ENCODE measurements around the gene ZNF771. TPM values are rescaled to one million over a fixed set of nuclear protein-coding genes. Genes with fewer than 3 reads are reported as not detected.
"Not testable (repeated sequence)": the region's sequence is repeated elsewhere in the genome, so short reads cannot be mapped to it uniquely, and the experiment has no call there.

ZNF771 gene
- total RNA-seq, 1 experiment from 2014 or later, result 14.0 TPM

DNA sequence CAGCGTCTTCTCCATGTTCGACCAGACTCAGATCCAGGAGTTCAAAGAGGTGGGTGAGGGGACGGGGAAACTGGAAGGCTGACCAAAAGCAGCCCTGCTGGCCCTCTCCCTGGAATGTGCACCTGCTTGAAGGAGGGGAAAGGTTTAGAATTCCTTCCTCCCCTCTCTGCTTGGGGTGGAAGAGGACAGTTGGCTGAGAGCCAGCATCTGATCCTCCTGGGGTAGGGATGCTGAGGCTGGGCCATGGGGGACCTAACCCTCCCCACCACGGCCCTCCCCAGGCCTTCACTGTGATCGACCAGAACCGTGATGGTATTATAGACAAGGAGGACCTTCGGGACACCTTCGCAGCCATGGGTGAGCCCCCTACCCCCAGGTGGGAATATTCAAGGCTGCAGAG is 31.5 kb upstream of the ZNF771 start:
- DNase-seq (ENCODE audit: low read depth), result no peak

DNA sequence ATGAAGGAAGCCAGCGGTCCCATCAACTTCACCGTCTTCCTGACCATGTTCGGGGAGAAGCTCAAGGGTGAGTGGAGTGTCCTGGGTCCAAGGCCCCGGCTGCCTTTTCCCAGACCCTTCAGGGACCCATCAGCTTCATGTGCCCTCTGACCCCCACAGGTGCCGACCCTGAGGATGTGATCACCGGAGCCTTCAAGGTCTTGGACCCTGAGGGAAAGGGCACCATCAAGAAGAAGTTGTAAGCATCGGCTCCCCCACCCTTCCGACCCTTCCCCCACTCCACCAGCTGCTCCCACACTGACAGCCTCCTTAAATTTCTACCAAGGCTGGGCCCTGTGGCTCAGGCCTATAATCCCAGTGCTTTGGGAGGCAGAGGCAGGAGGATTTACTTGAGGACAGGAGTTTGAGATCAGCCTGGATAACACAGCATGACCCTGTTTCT is 30.9 kb upstream of the ZNF771 start:
- no peak for DNase-seq (ENCODE audit: low read depth)

DNA sequence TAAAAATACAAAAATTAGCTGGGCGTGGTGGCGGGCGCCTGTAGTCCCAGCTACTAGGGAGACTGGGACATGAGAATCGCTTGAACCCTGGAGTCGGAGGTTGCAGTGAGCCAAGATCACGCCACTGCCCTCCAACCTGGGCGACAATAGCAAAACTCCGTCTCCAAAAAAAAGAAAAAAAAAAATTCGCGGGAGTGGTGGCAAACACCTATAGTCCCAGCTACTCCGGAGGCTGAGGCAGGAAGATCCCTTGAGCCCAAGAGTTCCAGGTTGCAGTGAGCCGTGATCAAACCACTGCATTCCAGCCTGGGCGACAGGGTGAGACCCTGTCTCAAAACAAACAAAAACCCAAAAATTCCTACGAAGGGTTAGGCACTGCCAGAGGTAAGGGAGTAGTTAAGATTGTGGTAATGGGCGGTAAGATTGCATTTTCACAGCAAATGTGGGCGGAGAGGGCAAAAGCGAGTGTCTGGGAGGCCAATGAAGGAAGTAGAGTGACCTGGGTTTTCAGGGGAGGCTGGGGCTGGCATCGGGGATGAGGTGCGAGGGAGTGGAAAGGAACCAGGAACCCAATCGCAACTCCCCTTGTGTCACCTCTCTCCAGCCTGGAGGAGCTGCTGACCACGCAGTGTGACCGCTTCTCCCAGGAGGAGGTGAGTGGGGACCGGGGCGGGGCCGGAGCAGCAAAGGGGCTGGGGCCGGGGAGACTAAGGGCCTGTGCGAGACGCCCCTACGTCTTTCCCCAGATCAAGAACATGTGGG is 30.2 kb upstream of the ZNF771 start:
- no peak for DNase-seq (ENCODE audit: low read depth)

DNA sequence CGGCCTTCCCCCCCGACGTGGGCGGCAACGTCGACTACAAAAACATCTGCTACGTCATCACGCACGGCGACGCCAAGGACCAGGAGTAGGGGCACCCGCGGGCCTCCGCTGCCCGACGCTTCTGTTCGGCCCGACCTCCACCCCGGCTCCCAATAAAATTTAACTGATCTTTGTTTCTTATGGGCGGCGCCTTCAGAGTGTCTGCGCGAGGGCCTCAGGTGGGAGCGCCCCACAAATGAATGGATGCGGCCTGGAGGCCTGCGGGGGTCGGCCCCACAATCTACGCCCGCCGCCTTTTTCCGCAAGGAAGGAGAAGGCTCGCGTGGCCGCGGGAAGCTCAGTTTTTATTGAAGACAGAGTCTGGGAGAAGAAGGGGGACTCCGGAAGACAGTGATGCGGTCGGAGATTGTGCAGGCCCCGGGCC is 29.6 kb upstream of the ZNF771 start:
- DNase-seq (ENCODE audit: low read depth), result peak; percentile 83

DNA sequence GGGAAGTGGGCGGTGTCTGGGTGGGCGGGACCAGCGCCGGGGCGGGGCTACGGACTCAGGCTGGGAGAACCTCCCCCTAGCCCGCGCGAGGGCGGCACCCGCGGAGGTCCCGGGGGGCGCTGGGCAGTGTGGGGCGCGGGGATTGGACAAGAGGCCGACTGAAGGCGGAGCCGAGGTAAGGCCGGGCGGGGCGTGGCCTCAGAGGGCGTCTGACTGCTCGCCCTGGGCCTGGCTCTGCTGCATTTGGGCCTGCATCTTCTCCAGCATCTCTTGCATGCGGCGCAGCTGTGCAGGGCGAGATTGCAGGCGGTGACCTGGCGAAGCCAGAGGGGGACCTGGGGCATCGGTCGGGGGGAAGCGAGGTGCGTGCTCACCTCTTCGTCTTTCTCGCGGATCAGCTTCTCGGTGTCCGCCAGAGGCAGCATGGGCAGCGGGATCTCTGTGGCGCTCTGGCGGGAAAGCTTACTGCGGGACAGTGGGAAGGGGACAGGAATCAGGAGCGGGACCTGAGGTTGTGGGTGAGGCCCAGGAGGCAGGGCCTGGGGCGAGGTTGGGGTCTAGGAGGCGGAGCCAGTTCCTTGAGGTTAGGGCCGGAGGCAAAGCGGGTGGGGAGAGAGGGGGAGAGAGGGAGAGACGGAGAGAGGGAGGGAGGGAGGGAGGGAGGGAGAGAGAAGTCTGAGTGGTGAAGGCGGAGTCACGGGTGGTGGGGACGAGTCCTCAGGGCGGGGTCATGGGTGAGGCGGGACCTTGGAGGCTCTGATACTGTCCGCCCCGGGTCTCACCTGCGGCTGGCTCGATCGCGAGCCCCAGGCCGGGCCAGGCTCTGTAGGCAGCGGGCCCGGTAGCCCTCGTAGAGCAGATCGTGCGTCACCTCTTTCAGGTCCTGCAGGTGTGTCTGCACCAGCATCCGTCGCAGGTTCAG is 28.9 kb upstream of the ZNF771 start:
- peak; percentile 95 for DNase-seq (ENCODE audit: low read depth)

DNA sequence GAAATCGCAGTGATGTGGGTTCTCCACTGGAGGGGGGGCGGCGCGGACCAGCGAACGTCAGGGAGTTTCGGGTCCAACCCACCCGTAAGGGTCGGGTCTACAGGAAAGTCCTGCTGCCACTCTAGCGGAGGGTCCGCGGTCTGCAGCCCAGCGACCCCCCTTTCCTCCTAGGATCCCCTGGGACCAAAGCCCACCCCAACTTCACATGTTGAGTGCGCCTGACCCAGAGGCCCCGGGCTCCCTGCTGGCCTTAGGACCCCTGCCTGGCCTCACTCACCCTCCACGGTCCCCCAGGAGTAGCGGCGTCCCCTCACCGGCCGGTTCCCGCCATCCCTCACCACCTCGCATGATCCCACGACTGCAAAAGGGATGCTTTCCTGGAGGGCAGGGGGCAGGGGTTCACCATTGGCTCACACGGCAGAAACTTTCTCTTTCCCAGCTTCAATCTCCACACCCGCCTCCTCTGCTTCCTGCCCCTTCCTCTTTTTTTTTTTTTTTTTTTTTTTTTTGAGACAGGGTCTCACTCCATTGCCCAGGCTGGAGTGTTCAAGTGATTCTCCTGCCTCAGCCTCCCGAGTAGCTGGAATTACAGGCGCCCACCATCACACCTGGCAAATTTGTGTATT is 28.1 kb upstream of the ZNF771 start:
- DNase-seq (ENCODE audit: low read depth), result no peak

DNA sequence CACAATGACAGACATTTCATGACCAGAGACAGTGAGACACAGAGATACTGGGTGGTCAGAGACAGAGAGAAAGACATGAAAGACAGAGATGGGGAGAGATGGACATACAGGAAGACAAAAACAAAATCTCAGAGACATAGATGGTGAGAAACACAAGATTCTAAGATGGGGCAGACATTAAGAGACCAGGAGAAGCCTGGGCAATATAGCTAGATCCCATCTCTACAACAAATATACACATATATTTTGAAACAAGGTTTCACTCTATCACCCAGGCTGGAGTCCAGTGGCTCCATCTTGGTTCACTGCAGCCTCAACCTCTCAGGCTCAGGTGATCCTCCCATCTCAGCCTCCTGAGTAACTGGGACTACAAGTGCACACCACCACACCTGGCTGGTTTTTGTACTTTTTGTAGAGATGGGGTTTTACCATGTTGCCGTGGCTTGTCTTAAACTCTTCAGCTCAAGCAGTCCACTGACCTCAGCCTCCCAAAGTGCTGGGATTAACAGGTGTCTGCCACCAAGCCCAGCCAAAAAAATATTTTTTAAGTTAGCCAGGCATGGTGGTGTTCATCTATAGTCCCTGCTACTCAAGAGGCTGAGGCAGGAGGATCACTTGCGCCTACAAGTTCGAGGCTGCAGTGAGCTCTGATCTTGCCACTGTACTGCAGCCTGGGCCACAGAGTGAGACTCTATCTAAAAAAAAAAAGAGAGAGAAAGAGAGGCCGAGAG is 27.2 kb upstream of the ZNF771 start:
- DNase-seq (ENCODE audit: low read depth), result no peak

DNA sequence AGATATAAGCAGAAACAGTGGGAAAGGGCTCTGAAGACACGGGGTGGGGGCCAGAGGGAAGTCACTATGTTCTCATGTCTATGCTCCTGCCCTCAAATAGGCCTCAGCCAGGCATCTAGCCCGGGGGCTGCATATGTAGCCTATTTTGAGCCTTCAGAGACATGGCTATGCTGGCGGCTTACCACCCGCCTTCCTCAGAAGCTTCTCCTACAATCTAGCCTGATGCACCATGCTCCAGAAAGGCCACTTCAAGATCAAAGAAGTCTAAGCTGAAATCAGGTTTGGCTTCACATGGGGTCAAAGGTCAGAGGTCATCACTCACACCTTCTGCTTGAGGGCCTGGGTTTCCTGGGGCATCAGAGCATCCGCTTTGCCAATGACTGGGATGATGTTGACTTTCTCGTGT is 26.6 kb upstream of the ZNF771 start:
- no peak for DNase-seq (ENCODE audit: low read depth)

DNA sequence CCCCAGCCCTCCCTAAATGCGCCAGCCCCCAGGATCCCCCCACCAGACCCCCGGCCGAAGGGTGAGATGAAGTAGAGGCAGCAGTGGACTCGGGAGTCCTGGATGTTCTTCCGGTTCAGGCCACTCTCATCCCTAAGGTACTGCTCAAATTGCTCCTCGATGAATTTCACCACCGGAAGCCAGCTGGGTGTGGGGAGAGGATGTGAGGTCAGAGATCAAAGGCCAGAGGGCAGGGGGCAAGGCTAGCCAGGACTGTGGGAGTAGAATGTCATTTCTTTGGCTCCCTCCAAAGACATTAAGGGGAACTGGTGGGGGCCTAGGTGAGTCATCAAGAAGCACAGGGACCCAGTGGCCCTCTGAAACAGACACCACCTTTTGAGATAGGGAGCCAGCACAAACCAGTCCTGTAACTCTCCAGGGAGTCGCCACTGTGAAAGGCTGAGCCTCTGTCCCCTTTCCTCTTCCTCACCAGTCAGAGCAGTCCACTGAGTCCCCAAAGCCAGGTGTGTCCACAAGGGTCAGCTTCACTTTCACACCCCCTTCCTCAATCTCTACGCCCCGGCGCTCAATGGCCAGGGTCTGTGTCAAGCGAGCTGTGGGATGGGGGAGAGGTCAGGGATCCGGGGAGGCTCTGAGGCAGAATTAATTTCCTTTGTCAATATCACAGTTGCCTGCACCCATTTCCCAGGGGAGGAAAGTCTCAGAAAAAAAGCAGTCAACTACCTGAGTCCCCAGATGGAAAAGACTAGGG is 25.9 kb upstream of the ZNF771 start:
- DNase-seq (ENCODE audit: low read depth), result no peak

DNA sequence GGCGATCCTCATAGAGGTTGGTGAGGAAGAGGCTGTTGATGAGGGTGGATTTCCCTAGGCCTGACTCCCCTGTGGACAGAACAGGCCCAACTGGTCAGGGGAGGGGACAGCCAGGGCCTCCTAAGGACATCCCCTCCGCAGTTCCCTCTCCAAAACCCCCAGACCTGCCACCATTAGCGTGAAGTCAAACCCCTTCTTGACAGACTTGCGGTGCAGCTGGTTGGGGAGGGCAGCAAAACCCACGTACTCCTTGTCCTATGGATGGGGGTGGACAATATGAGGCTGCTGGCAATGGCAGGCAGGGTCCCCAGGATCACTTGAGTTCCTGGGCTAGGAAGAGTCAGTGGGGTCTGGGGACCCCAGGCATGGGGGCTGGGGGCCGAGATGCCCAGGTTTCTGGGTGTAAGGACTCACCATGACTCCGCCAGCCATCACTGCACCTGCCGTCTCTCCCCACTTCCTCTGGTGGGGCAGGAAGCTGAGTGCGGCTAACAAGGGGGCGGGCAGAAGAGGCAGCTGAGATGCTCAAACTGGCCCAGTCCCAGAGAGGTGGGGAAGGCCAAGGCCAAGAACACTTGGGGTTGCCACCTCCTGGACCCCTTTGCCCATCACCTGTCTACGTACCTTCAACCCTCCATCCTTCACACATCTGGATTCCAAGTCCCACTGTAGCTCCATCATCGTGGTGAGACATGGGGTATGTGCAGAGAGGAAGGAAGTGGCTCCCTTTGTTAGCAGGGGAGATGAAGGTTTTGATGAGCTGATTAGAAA is 25.1 kb upstream of the ZNF771 start, which contains the start of gene SEPTIN1:
Gene SEPTIN1, minus strand, starts transcription at position 451 of the 771 bp plus-strand sequence. Its CDS starts 19 bp downstream, at position 432.
- no peak for DNase-seq (ENCODE audit: low read depth)

DNA sequence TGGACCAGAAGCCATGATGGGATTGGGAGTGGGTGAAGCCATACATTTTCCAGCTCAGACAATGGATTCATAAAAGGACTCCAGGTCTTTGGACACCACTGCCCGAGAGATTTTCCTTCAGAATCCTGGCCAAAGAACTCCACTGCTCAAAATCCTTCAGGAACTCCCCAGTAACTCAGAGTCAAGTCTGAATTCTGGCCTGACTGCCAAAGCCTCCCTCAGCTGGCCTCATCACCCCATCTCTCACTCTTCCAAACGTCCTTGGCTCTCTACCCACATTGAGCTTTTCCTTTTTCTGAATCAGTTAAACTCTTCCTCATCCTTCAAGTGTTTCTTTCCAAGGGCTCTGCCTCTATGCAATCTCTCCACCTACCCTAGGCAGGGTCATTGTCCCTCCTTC is 23.9 kb upstream of the ZNF771 start:
- no peak for DNase-seq (ENCODE audit: low read depth)

DNA sequence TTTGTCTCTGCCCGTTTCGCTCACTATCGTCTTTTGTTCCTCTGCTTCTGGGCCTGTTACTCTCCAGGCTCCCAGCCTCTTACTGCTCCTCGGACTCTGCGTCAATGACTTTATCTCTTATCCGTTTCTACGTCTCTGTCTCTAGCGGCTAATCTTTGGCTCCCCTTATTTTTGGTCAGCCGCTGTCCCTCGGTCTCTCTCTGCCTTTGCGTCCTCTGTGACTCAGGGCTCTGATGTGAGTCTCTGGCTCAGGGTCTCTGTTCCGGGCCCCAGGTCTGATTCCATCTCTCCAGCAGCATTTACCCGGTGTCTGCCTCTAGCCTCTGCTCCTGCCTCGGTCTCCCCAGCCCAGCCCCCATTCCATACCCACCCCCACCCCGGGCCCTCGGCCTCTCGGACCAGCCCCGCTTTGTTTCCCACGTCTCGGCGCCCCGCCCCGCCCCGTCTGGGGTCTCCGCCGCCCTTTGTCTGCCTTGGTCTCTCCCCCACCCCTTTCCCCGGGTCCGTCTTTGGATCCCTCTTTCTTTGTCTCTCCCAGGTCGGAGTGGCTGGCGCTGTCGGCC is 12.7 kb upstream of the ZNF771 start:
- DNase-seq (ENCODE audit: low read depth), result no peak

DNA sequence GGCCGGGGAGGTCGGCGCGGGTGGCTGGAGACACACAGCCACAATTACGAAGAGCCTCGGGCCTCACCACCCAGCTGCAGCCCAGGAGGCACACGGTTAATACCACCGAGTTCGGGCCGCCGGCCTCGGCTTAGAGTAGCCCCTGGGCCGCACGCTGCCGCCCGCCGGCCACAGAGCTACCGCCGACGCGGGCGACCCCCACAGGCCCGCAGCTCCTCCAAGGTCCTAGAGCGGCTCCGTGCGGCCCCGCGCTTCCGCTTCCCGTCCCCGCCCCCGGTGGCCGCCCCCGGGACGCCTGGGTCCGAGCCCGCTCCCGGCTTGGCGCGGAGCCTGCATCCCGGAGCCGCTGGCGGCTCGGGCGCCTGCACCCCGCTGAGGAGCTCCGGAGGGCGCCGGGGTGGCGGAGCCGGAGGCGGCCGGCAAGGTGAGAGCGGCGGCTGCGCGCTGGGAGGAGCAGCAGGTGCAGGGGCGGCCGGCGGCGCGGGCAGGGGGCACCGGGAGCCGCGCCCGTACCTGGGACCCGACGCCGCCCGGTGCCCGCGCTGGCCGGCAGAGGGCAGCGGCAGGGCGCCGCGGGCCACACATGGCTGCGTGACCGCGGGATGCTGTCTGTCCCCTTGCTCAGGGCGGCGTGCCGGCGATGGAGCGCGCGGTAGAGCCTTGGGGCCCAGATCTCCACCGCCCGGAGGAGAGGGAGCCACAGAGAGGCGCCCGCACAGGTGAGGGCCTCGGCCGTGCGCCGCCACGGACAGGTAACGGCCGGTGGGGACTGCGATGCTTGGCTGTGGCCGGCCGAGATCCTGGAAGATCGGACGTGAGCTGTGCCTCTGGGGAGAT is 12.0 kb upstream of the ZNF771 start, which contains the start of gene ZNF48:
Gene ZNF48, plus strand, starts transcription at position 266 of the 837 bp plus-strand sequence. Its CDS starts 375 bp downstream, at position 641.
- peak; percentile 67 for DNase-seq (ENCODE audit: low read depth)

DNA sequence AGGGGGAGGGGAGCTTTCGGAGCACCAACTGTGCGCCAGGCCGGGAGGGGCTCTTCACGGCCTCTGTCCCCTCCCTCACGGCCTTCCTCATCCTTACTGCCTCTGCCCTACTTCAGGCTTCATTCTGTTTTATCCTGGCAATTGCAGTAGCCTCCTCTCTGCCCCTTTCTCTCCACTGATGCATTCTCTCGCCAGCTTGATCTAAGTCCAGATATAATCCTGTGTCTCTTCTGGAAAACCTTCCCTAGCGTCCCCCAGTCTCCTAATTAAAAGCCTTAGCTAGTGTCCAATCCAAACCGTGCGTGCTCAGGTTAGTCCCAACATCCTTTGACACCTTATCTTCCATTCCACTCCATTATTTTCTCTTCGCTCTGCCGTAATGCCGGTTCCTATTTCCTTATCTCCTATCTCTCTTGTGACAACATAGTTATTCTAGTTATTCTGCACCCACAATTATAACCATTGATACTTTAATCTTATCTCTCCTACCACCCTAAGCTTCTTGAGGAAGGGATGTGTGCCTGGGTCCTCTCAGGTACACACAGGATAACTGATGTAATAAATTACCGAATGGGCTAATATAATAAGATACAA is 11.3 kb upstream of the ZNF771 start:
- DNase-seq (ENCODE audit: low read depth), result peak; percentile 41

DNA sequence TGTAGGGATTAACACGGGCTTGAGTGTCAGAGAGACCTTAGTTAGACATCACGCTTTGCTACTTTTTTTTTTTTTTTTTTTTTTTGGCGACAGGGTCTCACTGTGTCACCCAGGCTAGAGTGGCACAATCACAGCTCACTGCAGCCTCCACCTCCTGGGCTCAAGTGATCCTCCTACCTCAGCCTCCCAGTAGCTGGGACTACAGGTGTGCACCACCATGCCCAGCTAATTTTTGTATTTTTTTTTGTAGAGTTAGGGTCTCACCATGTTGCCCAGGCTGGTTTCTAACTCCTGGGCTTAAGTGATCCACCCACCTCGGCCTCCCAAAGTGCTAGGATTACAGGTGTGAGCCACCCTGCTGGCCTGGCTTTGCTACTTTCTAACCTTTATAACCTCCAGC is 10.8 kb upstream of the ZNF771 start:
- DNase-seq (ENCODE audit: low read depth), result not testable (repeated sequence)

DNA sequence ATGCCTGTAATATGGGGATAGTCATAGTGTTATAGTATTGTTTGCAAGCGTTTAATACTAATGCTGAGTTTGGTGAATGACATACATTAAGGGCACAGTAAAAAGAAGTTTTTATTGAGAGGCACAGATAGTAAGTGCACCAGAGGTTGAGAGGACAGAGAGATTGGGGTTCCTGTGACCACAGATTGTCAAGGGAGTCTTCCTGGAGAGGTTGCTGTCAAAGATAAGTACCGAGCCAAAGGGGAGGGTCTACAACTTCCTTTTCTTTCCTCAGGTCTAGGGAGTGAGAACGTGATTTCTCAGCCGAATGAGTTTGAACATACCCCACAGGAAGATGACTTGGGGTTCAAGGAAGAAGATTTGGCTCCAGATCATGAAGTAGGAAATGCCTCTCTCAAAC is 10.3 kb upstream of the ZNF771 start:
- no peak for DNase-seq (ENCODE audit: low read depth)

DNA sequence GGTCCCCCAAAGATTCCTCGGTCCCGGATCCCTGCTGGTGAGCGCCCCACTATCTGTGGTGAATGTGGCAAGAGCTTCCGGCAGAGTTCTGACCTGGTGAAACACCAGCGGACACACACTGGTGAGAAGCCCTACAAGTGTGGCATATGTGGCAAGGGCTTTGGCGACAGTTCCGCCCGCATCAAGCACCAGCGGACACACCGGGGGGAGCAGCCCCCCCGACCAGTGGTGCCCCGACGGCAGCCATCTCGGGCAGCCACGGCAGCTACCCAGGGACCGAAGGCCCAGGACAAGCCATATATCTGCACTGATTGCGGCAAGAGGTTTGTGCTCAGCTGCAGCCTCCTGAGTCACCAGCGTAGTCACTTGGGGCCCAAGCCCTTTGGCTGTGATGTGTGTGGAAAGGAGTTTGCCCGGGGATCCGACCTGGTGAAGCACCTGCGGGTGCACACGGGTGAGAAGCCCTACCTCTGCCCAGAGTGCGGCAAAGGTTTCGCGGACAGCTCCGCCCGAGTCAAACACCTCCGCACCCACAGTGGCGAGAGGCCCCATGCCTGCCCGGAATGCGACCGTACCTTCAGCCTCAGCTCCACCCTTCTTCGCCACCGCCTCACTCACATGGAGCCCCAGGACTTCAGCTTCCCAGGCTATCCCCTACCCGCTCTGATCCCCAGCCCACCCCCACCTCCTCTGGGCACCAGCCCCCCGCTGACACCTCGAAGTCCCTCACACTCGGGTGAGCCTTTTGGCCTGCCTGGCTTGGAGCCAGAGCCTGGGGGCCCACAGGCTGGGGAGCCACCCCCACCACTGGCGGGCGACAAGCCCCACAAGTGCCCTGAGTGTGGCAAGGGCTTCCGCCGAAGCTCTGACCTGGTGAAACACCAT is 9.4 kb upstream of the ZNF771 start:
- no peak for DNase-seq (ENCODE audit: low read depth)

Data from HT1080 (cell line).